ENCODE results near the gene SOBP. TPM values are rescaled to one million over a fixed set of nuclear protein-coding genes. Genes with fewer than 3 reads are reported as not detected.

The SOBP gene
- total RNA-seq, 1 donor from 2014 or later, result 1.2 TPM

GRCh38 chr6:107496892-107497684, 7.2 kb downstream of the SOBP start:
- no peak for TF ChIP-seq CTCF (IDR thresholded peaks at IDR 0.05; ENCODE audit: insufficient read depth, low read length, poor library complexity, severe bottlenecking)
- Histone ChIP-seq H3K27me3 (ENCODE audit: control insufficient read depth, insufficient read depth, low read length) (no peaks in the 10 kb centered on the region), H3K36me3 (ENCODE audit: control insufficient read depth, insufficient read depth, low read length) (no peaks in the 10 kb centered on the region), H3K4me3 (ENCODE audit: low read depth, low read length) (no peak overlapping the region)
- DNase-seq (ENCODE audit: low read depth), result no peak

GRCh38 chr6:107504270-107505026, 14.5 kb downstream of the SOBP start:
- no peak overlapping the region for H3K4me3 ChIP-seq (ENCODE audit: low read depth, low read length)
- H3K27me3 ChIP-seq (ENCODE audit: control insufficient read depth, insufficient read depth, low read length), result no peaks in the 10 kb centered on the region
- H3K36me3 ChIP-seq (ENCODE audit: control insufficient read depth, insufficient read depth, low read length), result no peaks in the 10 kb centered on the region
- no peak for DNase-seq (ENCODE audit: low read depth)
- no peak for TF ChIP-seq CTCF (IDR thresholded peaks at IDR 0.05; ENCODE audit: insufficient read depth, low read length, poor library complexity, severe bottlenecking)

- DNase-seq (ENCODE audit: low read depth), result no peak
- no peaks in the 10 kb centered on the region for H3K36me3 ChIP-seq (ENCODE audit: control insufficient read depth, insufficient read depth, low read length)
- no peaks in the 10 kb centered on the region for H3K27me3 ChIP-seq (ENCODE audit: control insufficient read depth, insufficient read depth, low read length)
- no peak for TF ChIP-seq CTCF (IDR thresholded peaks at IDR 0.05; ENCODE audit: insufficient read depth, low read length, poor library complexity, severe bottlenecking)
- no peak overlapping the region for H3K4me3 ChIP-seq (ENCODE audit: low read depth, low read length)
These were observed 16.2 kb downstream of the SOBP start for GRCh38 chr6:107506145-107506544.

GRCh38 chr6:107509506-107509905, 19.6 kb downstream of the SOBP start:
- no peak for TF ChIP-seq CTCF (IDR thresholded peaks at IDR 0.05; ENCODE audit: insufficient read depth, low read length, poor library complexity, severe bottlenecking)
- DNase-seq (ENCODE audit: low read depth), result no peak
- Histone ChIP-seq H3K27me3 (ENCODE audit: control insufficient read depth, insufficient read depth, low read length) (no peaks in the 10 kb centered on the region), H3K36me3 (ENCODE audit: control insufficient read depth, insufficient read depth, low read length) (no peaks in the 10 kb centered on the region), H3K4me3 (ENCODE audit: low read depth, low read length) (no peak overlapping the region)

GRCh38 chr6:107510108-107510507, 20.2 kb downstream of the SOBP start:
- no peaks in the 10 kb centered on the region for H3K36me3 ChIP-seq (ENCODE audit: control insufficient read depth, insufficient read depth, low read length)
- DNase-seq (ENCODE audit: low read depth), result no peak
- H3K27me3 ChIP-seq (ENCODE audit: control insufficient read depth, insufficient read depth, low read length), result no peaks in the 10 kb centered on the region
- no peak overlapping the region for H3K4me3 ChIP-seq (ENCODE audit: low read depth, low read length)
- TF ChIP-seq CTCF (IDR thresholded peaks at IDR 0.05; ENCODE audit: insufficient read depth, low read length, poor library complexity, severe bottlenecking), result no peak

All from kidney epithelial cell (primary cell).